K562 (cell line): Measurements from ENCODE around the gene FILIP1. TPM values are rescaled to one million over a fixed set of nuclear protein-coding genes. Genes with fewer than 3 reads are reported as not detected.

Experiments used
- NR3C1 ChIP-seq: sonication (generic); formaldehyde crosslinking; IDR thresholded peaks from 2 replicates; pipeline ENCODE4 v1.8.1; 2022; ENCODE audit warnings: missing genetic modification reagents
- ZNF75A ChIP-seq: fragments of 450-650 bp; formaldehyde crosslinking; IDR thresholded peaks from 2 replicates; pipeline ENCODE4 v1.4.0; 2020; ENCODE audit warnings: mild to moderate bottlenecking
- polyA plus RNA-seq, 8 experiments: library from polyadenylated mRNA; depleted of rRNA in 4 of 8; stranded (reverse) in 5 of 8; unstranded in 3 of 8; fragments of >200 nt; fragmentation: Nextera tagmentation in 2 of 8; fragmentation: Illumina TruSeq in 1 of 8; extraction: Ambion mirVana in 2 of 8; extraction: Trizol in 1 of 8; gene quantifications; 2 replicates each; pipeline versions ENCODE4 v1.2.1 to v1.2.3, GENCODE V29; 2011 to 2014; ENCODE audit warnings: inconsistent platforms in 1 of 8, missing spikeins in 1 of 8
- total RNA-seq, 7 experiments: library from RNA; depleted of rRNA in 6 of 7; stranded (reverse); fragments of >200 nt in 6 of 7; fragmentation: Illumina TruSeq in 2 of 7; extraction: Trizol in 2 of 7; gene quantifications; 2 replicates each; pipeline versions ENCODE4 v1.2.1 to v1.2.3, GENCODE V29; 2011 to 2021; ENCODE audit warnings: low replicate concordance in 1 of 7
- TF ChIP-seq, protein P1 (sequence below): fragments of 250-450 bp; sonication (Bioruptor Pico); IDR thresholded peaks from 2 replicates; pipeline ENCODE4 v1.4.0; 2020
- TF ChIP-seq, protein P2 (sequence below): fragments of 200-400 bp; formaldehyde crosslinking; IDR thresholded peaks from 2 replicates; pipeline ENCODE4 v1.6.1; 2017; ENCODE audit warnings: mild to moderate bottlenecking, low read depth, low read length, moderate library complexity
- TF ChIP-seq, protein P3 (sequence below): fragments of 450-650 bp; formaldehyde crosslinking; IDR thresholded peaks from 2 replicates; pipeline ENCODE4 v1.4.0; 2020; ENCODE audit warnings: mild to moderate bottlenecking, moderate library complexity
- TF ChIP-seq, protein P4 (sequence below): fragments of 250-450 bp; sonication (Bioruptor Pico); IDR thresholded peaks from 2 replicates; pipeline ENCODE4 v1.4.0; 2020; ENCODE audit warnings: mild to moderate bottlenecking, moderate library complexity

The FILIP1 gene
- total and polyA plus RNA-seq, 9 of the 15 experiments (the other 6 are each of a cell fraction or from before 2014, with no cell fraction given) = 0.03 to 0.25 (median 0.10) TPM; not detected in 1

DNA sequence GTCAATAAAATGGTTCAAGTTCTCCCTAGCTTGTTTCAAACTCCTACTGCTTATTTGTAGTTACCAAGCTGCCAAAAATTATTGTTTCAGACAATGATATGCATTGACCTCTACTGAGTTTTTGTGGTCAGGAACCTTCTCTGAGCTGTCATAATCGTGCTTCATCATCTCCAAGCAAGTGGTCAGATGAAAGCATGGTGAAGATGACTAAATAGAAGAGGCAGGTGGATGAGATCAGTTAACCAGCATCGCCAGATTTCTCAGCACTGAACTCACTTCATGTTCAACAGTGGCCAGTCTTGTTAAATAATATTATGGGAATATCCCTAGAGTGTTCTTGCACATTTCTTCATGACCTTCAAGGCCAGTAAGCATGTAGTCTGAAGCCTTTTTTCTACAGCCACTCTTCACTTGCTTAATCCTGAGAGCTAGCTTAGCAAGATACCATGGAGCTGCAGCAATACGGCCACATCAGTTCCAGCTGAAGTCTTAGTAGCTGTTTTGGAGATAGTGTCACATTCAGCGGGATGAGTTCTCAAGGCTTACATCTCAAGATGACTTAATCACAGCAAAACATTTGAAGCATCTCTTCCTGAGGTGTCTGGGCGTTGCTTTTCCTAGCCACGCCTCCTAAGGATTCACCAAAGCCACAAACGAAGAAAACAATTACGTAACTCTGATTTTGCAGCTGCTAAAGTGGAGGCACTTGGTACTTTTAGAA is 107.4 kb downstream of the FILIP1 start (continued):
- TF ChIP-seq, protein P1, sequence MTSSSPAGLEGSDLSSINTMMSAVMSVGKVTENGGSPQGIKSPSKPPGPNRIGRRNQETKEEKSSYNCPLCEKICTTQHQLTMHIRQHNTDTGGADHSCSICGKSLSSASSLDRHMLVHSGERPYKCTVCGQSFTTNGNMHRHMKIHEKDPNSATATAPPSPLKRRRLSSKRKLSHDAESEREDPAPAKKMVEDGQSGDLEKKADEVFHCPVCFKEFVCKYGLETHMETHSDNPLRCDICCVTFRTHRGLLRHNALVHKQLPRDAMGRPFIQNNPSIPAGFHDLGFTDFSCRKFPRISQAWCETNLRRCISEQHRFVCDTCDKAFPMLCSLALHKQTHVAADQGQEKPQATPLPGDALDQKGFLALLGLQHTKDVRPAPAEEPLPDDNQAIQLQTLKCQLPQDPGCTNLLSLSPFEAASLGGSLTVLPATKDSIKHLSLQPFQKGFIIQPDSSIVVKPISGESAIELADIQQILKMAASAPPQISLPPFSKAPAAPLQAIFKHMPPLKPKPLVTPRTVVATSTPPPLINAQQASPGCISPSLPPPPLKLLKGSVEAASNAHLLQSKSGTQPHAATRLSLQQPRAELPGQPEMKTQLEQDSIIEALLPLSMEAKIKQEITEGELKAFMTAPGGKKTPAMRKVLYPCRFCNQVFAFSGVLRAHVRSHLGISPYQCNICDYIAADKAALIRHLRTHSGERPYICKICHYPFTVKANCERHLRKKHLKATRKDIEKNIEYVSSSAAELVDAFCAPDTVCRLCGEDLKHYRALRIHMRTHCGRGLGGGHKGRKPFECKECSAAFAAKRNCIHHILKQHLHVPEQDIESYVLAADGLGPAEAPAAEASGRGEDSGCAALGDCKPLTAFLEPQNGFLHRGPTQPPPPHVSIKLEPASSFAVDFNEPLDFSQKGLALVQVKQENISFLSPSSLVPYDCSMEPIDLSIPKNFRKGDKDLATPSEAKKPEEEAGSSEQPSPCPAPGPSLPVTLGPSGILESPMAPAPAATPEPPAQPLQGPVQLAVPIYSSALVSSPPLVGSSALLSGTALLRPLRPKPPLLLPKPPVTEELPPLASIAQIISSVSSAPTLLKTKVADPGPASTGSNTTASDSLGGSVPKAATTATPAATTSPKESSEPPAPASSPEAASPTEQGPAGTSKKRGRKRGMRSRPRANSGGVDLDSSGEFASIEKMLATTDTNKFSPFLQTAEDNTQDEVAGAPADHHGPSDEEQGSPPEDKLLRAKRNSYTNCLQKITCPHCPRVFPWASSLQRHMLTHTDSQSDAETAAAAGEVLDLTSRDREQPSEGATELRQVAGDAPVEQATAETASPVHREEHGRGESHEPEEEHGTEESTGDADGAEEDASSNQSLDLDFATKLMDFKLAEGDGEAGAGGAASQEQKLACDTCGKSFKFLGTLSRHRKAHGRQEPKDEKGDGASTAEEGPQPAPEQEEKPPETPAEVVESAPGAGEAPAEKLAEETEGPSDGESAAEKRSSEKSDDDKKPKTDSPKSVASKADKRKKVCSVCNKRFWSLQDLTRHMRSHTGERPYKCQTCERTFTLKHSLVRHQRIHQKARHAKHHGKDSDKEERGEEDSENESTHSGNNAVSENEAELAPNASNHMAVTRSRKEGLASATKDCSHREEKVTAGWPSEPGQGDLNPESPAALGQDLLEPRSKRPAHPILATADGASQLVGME = no peak
- no peak for TF ChIP-seq ZNF75A (CRISPR knock-in tag)
- TF ChIP-seq, protein P2, sequence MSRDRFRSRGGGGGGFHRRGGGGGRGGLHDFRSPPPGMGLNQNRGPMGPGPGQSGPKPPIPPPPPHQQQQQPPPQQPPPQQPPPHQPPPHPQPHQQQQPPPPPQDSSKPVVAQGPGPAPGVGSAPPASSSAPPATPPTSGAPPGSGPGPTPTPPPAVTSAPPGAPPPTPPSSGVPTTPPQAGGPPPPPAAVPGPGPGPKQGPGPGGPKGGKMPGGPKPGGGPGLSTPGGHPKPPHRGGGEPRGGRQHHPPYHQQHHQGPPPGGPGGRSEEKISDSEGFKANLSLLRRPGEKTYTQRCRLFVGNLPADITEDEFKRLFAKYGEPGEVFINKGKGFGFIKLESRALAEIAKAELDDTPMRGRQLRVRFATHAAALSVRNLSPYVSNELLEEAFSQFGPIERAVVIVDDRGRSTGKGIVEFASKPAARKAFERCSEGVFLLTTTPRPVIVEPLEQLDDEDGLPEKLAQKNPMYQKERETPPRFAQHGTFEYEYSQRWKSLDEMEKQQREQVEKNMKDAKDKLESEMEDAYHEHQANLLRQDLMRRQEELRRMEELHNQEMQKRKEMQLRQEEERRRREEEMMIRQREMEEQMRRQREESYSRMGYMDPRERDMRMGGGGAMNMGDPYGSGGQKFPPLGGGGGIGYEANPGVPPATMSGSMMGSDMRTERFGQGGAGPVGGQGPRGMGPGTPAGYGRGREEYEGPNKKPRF = no peak
- TF ChIP-seq, protein P3, sequence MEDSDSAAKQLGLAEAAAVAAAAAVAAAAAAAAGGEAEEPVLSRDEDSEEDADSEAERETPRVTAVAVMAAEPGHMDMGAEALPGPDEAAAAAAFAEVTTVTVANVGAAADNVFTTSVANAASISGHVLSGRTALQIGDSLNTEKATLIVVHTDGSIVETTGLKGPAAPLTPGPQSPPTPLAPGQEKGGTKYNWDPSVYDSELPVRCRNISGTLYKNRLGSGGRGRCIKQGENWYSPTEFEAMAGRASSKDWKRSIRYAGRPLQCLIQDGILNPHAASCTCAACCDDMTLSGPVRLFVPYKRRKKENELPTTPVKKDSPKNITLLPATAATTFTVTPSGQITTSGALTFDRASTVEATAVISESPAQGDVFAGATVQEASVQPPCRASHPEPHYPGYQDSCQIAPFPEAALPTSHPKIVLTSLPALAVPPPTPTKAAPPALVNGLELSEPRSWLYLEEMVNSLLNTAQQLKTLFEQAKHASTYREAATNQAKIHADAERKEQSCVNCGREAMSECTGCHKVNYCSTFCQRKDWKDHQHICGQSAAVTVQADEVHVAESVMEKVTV (CRISPR knock-in tag) = no peak
- TF ChIP-seq, protein P4, sequence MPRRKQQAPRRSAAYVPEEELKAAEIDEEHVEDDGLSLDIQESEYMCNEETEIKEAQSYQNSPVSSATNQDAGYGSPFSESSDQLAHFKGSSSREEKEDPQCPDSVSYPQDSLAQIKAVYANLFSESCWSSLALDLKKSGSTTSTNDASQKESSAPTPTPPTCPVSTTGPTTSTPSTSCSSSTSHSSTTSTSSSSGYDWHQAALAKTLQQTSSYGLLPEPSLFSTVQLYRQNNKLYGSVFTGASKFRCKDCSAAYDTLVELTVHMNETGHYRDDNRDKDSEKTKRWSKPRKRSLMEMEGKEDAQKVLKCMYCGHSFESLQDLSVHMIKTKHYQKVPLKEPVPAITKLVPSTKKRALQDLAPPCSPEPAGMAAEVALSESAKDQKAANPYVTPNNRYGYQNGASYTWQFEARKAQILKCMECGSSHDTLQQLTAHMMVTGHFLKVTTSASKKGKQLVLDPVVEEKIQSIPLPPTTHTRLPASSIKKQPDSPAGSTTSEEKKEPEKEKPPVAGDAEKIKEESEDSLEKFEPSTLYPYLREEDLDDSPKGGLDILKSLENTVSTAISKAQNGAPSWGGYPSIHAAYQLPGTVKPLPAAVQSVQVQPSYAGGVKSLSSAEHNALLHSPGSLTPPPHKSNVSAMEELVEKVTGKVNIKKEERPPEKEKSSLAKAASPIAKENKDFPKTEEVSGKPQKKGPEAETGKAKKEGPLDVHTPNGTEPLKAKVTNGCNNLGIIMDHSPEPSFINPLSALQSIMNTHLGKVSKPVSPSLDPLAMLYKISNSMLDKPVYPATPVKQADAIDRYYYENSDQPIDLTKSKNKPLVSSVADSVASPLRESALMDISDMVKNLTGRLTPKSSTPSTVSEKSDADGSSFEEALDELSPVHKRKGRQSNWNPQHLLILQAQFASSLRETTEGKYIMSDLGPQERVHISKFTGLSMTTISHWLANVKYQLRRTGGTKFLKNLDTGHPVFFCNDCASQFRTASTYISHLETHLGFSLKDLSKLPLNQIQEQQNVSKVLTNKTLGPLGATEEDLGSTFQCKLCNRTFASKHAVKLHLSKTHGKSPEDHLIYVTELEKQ (CRISPR knock-in tag) = no peak
- no peak for TF ChIP-seq NR3C1 (CRISPR knock-in tag)
